Activated naive CD8-positive, alpha-beta T cell treated with anti-CD3 and anti-CD28 coated beads, Interleukin-2, amount 10 ng/mL, durations not matched to agents 7 days and 5 days (primary cell): ENCODE results near the gene UQCC5. TPM values are rescaled to one million over a fixed set of nuclear protein-coding genes. Genes with fewer than 3 reads are reported as not detected.

ENCODE experiments used
- ATAC-seq: fragments of 150-1000 bp; cut with Tn5 transposase; one replicate; pipeline ENCODE4 v1.10.0; 2021; ENCODE audit warnings: low read depth, moderate library complexity
- POLR2A ChIA-PET: fragments of 350-600 bp; sonication (Branson Sonifier 250); formaldehyde crosslinking; loops from one replicate; lab custom pipeline; 2021; ENCODE audit warnings: antibody characterized with exemption; lab: Charles Lee
- DNase-seq: peaks from one replicate; pipeline ENCODE4 v3.0.0; 2021
- H3K27ac Mint-ChIP-seq: one replicate; pipeline ENCODE4 v1.8.0; 2022; ENCODE audit warnings: mild to moderate bottlenecking, mixed read lengths
- H3K27me3 Mint-ChIP-seq: one replicate; pipeline ENCODE4 v1.8.0; 2022; ENCODE audit warnings: mild to moderate bottlenecking, moderate library complexity, mixed read lengths
- H3K36me3 Mint-ChIP-seq: one replicate; pipeline ENCODE4 v1.8.0; 2021; ENCODE audit warnings: mild to moderate bottlenecking, mixed read lengths
- H3K4me1 Mint-ChIP-seq: one replicate; pipeline ENCODE4 v1.8.0; 2021; ENCODE audit warnings: mixed read lengths
- H3K4me3 Mint-ChIP-seq: one replicate; pipeline ENCODE4 v1.8.0; 2022; ENCODE audit warnings: mild to moderate bottlenecking, moderate library complexity, mixed read lengths
- H3K9me3 Mint-ChIP-seq: one replicate; pipeline ENCODE4 v1.8.0; 2021; ENCODE audit warnings: mixed read lengths
- total RNA-seq, 2 experiments: library from RNA; stranded (reverse); gene quantifications; one replicate each; pipeline ENCODE4 v1.2.3, GENCODE V29; 2021

UQCC5 gene
- total RNA-seq, 2 experiments from 2014 or later = 8.5 to 12.8 TPM

DNA sequence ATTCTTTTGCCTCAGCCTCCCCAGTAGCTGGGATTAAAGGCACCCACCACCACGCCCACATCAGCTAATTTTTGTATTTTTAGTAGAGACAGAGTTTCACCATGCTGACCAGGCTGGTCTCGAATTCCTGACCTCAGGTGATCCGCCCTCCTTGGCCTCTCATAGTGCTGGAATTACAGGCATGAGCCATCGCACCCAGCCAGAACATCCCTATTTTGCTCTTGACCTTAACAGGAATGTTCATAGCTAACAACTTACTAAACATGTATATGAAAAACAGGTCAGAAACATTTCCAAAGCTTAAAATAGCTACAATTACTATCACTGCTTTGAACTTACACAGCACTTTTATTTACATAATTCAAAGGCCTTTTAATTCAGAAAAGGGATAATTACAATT is 33.7 kb downstream of the UQCC5 start:
- H3K4me3 Mint-ChIP-seq = no peak overlapping the region
- DNase-seq (no peak), ATAC-seq (no peak)
- H3K36me3 Mint-ChIP-seq = peaks cover 13% of the 10 kb centered on the region
- H3K4me1 Mint-ChIP-seq = no peaks in the 10 kb centered on the region
- POLR2A ChIA-PET = no interaction called here
- H3K27ac Mint-ChIP-seq = no peak overlapping the region
- H3K27me3 Mint-ChIP-seq = no peaks in the 10 kb centered on the region
- no peaks in the 10 kb centered on the region for H3K9me3 Mint-ChIP-seq

DNA sequence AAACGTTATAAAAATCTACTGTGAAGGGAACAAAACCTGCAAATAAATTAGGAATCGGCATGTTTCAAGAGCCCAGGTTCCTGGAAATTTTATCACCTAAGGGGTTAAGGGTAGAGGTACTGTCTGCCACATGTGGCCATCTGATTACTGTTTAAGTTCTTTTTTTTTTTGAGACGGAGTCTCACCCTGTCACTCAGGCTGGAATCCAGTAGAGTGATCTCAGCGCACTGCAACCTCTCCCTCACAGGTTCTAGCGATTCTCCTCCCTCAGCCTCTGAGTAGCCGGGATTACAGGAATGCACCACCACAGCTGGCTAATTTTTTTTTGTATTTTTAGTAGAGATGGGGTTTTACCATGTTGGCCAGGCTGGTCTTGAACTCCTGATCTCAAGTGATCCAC is 35.8 kb downstream of the UQCC5 start:
- DNase-seq (no peak), ATAC-seq (no peak)
- peaks cover 23% of the 10 kb centered on the region for H3K36me3 Mint-ChIP-seq
- H3K27me3 Mint-ChIP-seq = no peaks in the 10 kb centered on the region
- no peaks in the 10 kb centered on the region for H3K9me3 Mint-ChIP-seq
- POLR2A ChIA-PET = no interaction called here
- H3K27ac Mint-ChIP-seq = no peak overlapping the region
- no peak overlapping the region for H3K4me3 Mint-ChIP-seq
- no peaks in the 10 kb centered on the region for H3K4me1 Mint-ChIP-seq

GRCh38 chr3:52574056-52574965 is 37.9 kb downstream of the UQCC5 start:
- DNase-seq = no peak
- POLR2A ChIA-PET = no interaction called here
- no peak for ATAC-seq
- Mint-ChIP-seq H3K4me3 (no peak overlapping the region), H3K9me3 (no peaks in the 10 kb centered on the region), H3K27me3 (no peaks in the 10 kb centered on the region), H3K36me3 (peaks cover 39% of the 10 kb centered on the region), H3K27ac (no peak overlapping the region), H3K4me1 (peaks cover 3% of the 10 kb centered on the region)

Other genes with a start within 250 kb of the UQCC5 start
- gene GLYCTK, start 248.8 kb upstream of the UQCC5 start, total RNA-seq = 10 to 100 TPM; 26.2 to 31.2 TPM
- 10 to 100 TPM; 28.5 to 30.0 TPM for gene DNAH1, start 220.3 kb upstream of the UQCC5 start, total RNA-seq
- gene BAP1, start 126.6 kb upstream of the UQCC5 start, total RNA-seq = 100 to 1,000 TPM in 1 of 2 experiments, 10 to 100 TPM in 1; 96.8 to 103 TPM
- 10 to 100 TPM; 19.2 to 20.6 TPM for gene PHF7, start 125.9 kb upstream of the UQCC5 start, total RNA-seq
- under 1 TPM; 0.06 to 0.09 TPM for gene SEMA3G, start 91.5 kb upstream of the UQCC5 start, total RNA-seq
- 1 to 10 TPM; 3.0 to 3.2 TPM for gene TNNC1, start 82.6 kb upstream of the UQCC5 start, total RNA-seq
- gene NISCH, start 81.0 kb upstream of the UQCC5 start, total RNA-seq = 100 to 1,000 TPM; 124 to 125 TPM
- 10 to 100 TPM; 10.5 to 13.0 TPM for gene STAB1, start 41.3 kb upstream of the UQCC5 start, total RNA-seq
- 10 to 100 TPM; 22.3 to 28.7 TPM for gene NT5DC2, start 2.7 kb upstream of the UQCC5 start, total RNA-seq
- gene PBRM1, start 149.3 kb downstream of the UQCC5 start, total RNA-seq = 10 to 100 TPM; 73.5 to 77.0 TPM
- gene GNL3, start 149.4 kb downstream of the UQCC5 start, total RNA-seq = 10 to 100 TPM; 72.5 to 75.9 TPM
- 10 to 100 TPM; 44.6 to 45.7 TPM for gene GLT8D1, start 169.2 kb downstream of the UQCC5 start, total RNA-seq
- gene SPCS1, start 169.5 kb downstream of the UQCC5 start, total RNA-seq = 10 to 100 TPM; 90.1 to 90.4 TPM
- 10 to 100 TPM; 22.4 to 25.1 TPM for gene NEK4, start 234.3 kb downstream of the UQCC5 start, total RNA-seq
- not detected for gene ITIH1, start 241.0 kb downstream of the UQCC5 start, total RNA-seq